Loucy (cell line): ENCODE results near the gene ST3GAL3.
"Not testable (repeated sequence)": the region's sequence is repeated elsewhere in the genome, so short reads cannot be mapped to it uniquely, and the experiment has no call there.

ENCODE experiments used
- H2AFZ ChIP-seq: fragments of 200-600 bp; sonication (generic); 2 replicates; pipeline ENCODE4 v1.6.0; 2016; ENCODE audit warnings: antibody characterized with exemption, mild to moderate bottlenecking, low read length, moderate library complexity
- H3F3A ChIP-seq: fragments of 200-600 bp; 2 replicates; pipeline ENCODE4 v1.6.0; 2016; ENCODE audit warnings: antibody characterized with exemption, low read depth, mild to moderate bottlenecking
- H3K27me3 ChIP-seq: fragments of 200-600 bp; sonication (generic); 2 replicates; pipeline ENCODE4 v1.6.1; 2014; ENCODE audit warnings: low read length, mild to moderate bottlenecking; ENCODE audit not compliant: insufficient read depth, poor library complexity, severe bottlenecking
- H3K36me3 ChIP-seq: fragments of 200-600 bp; sonication (generic); 2 replicates; pipeline ENCODE4 v1.6.1; 2016; ENCODE audit warnings: low read length; ENCODE audit not compliant: insufficient read depth
- H3K4me1 ChIP-seq: fragments of 200-600 bp; sonication (generic); 2 replicates; pipeline ENCODE4 v1.5.1; 2014; ENCODE audit warnings: low read length, mild to moderate bottlenecking; ENCODE audit not compliant: insufficient read depth, poor library complexity, severe bottlenecking
- H3K4me2 ChIP-seq: fragments of 200-600 bp; sonication (generic); 2 replicates; pipeline ENCODE4 v1.6.0; 2014; ENCODE audit warnings: antibody characterized with exemption, low read length, low read depth, mild to moderate bottlenecking; ENCODE audit not compliant: poor library complexity, severe bottlenecking
- H3K4me3 ChIP-seq: fragments of 200-600 bp; sonication (generic); 2 replicates; pipeline ENCODE4 v1.5.1; 2014; ENCODE audit warnings: low read length, mild to moderate bottlenecking, mixed read lengths; ENCODE audit not compliant: poor library complexity, severe bottlenecking
- H3K79me2 ChIP-seq: fragments of 200-600 bp; sonication (generic); 2 replicates; pipeline ENCODE4 v1.6.1; 2014; ENCODE audit warnings: low read length; ENCODE audit not compliant: insufficient read depth
- H3K9ac ChIP-seq: fragments of 200-600 bp; sonication (generic); 2 replicates; pipeline ENCODE4 v1.6.0; 2014; ENCODE audit warnings: mild to moderate bottlenecking, low read depth, low read length, moderate library complexity; ENCODE audit not compliant: poor library complexity, severe bottlenecking
- H3K9me2 ChIP-seq: fragments of 200-600 bp; sonication (generic); replicated peaks from 2 replicates; pipeline ENCODE4 v1.6.1; 2016; ENCODE audit warnings: low read depth, low read length, mixed read lengths
- H3K9me3 ChIP-seq: fragments of 200-600 bp; sonication (generic); 2 replicates; pipeline ENCODE4 v1.6.1; 2014; ENCODE audit warnings: mild to moderate bottlenecking, antibody characterized with exemption, low read length, low read depth; ENCODE audit not compliant: insufficient read depth
- H4K20me1 ChIP-seq: fragments of 200-600 bp; sonication (generic); 2 replicates; pipeline ENCODE4 v1.6.0; 2014; ENCODE audit warnings: antibody characterized with exemption, low read length, mild to moderate bottlenecking; ENCODE audit not compliant: insufficient read depth, poor library complexity, severe bottlenecking
- CTCF ChIP-seq: fragments of 200-600 bp; sonication (generic); conservative IDR thresholded peaks from 2 replicates; pipeline ENCODE4 v1.5.1; 2014; ENCODE audit warnings: mild to moderate bottlenecking, antibody characterized with exemption, low read length
- EZH2phosphoT487 ChIP-seq: fragments of 200-600 bp; IDR thresholded peaks from 2 replicates; pipeline ENCODE4 v1.6.1; 2018; ENCODE audit warnings: antibody characterized with exemption, mild to moderate bottlenecking, moderate library complexity, borderline replicate concordance

The ST3GAL3 gene

GRCh38 chr1:43719063-43719462 lies 11.7 kb downstream of the ST3GAL3 start:
- no peak for TF ChIP-seq CTCF
- no peak for TF ChIP-seq EZH2phosphoT487
- no peaks in the 10 kb centered on the region for H3K9me2 ChIP-seq
- no peaks in the 10 kb centered on the region; the same call in 1 of the 2 replicates for H3K79me2 ChIP-seq
- no peaks in the 10 kb centered on the region for H4K20me1 ChIP-seq
- H3K27me3 ChIP-seq: no peaks in the 10 kb centered on the region
- no peaks in the 10 kb centered on the region for H3F3A ChIP-seq
- no peaks in the 10 kb centered on the region for H3K9me3 ChIP-seq
- no peaks in the 10 kb centered on the region for H3K36me3 ChIP-seq
- H3K4me3 ChIP-seq: no peak overlapping the region
- H2AFZ ChIP-seq: no peak overlapping the region
- no peak overlapping the region for H3K9ac ChIP-seq
- no peak overlapping the region for H3K4me2 ChIP-seq
- peaks cover 4% of the 10 kb centered on the region for H3K4me1 ChIP-seq

- not testable (repeated sequence) for H3K4me1 ChIP-seq, H4K20me1 ChIP-seq, H2AFZ ChIP-seq, H3K4me2 ChIP-seq, H3K9me2 ChIP-seq, H3K9ac ChIP-seq, H3K36me3 ChIP-seq, H3F3A ChIP-seq, H3K4me3 ChIP-seq, H3K27me3 ChIP-seq, H3K9me3 ChIP-seq, H3K79me2 ChIP-seq
Measured at GRCh38 chr1:43719670-43720419, 12.5 kb downstream of the ST3GAL3 start.

GRCh38 chr1:43722810-43723209 lies 15.5 kb downstream of the ST3GAL3 start:
- TF ChIP-seq CTCF (no peak), EZH2phosphoT487 (no peak)
- no peaks in the 10 kb centered on the region for H3K27me3 ChIP-seq
- H3F3A ChIP-seq: no peaks in the 10 kb centered on the region
- no peaks in the 10 kb centered on the region for H3K79me2 ChIP-seq
- no peak overlapping the region for H3K4me3 ChIP-seq
- no peak overlapping the region for H3K9ac ChIP-seq
- H2AFZ ChIP-seq: no peak overlapping the region
- H3K9me3 ChIP-seq: no peaks in the 10 kb centered on the region
- no peaks in the 10 kb centered on the region for H3K9me2 ChIP-seq
- H4K20me1 ChIP-seq: no peaks in the 10 kb centered on the region
- H3K4me2 ChIP-seq: no peak overlapping the region
- H3K4me1 ChIP-seq: peaks cover 4% of the 10 kb centered on the region
- H3K36me3 ChIP-seq: no peaks in the 10 kb centered on the region

- no peaks in the 10 kb centered on the region for H3K9me3 ChIP-seq
- H3K4me3 ChIP-seq: no peak overlapping the region
- no peaks in the 10 kb centered on the region for H3F3A ChIP-seq
- no peaks in the 10 kb centered on the region for H3K27me3 ChIP-seq
- TF ChIP-seq EZH2phosphoT487: no peak
- TF ChIP-seq CTCF: no peak
- no peaks in the 10 kb centered on the region for H3K9me2 ChIP-seq
- no peaks in the 10 kb centered on the region for H3K4me1 ChIP-seq
- no peak overlapping the region for H3K9ac ChIP-seq
- H3K36me3 ChIP-seq: no peaks in the 10 kb centered on the region
- no peaks in the 10 kb centered on the region for H3K79me2 ChIP-seq
- no peak overlapping the region for H2AFZ ChIP-seq
- H3K4me2 ChIP-seq: no peak overlapping the region
- no peaks in the 10 kb centered on the region for H4K20me1 ChIP-seq
Measured at GRCh38 chr1:43729816-43730463, 22.6 kb downstream of the ST3GAL3 start.
